Endothelial cell (in vitro differentiated cells): ENCODE measurements around the gene GHRL. TPM values are rescaled to one million over a fixed set of nuclear protein-coding genes. Genes with fewer than 3 reads are reported as not detected.

ENCODE experiments used
- DNase-seq: peaks from one replicate; pipeline ENCODE4 v3.0.0; 2021; ENCODE audit warnings: low spot score
- H3K27ac Mint-ChIP-seq: one replicate; pipeline ENCODE4 v1.8.0; 2021; ENCODE audit warnings: mixed read lengths, inconsistent platforms; ENCODE audit not compliant: unreplicated experiment
- H3K27me3 Mint-ChIP-seq: one replicate; pipeline ENCODE4 v1.8.0; 2021; ENCODE audit warnings: mild to moderate bottlenecking, moderate library complexity, mixed read lengths, inconsistent platforms; ENCODE audit not compliant: unreplicated experiment
- H3K36me3 Mint-ChIP-seq: one replicate; pipeline ENCODE4 v1.8.0; 2021; ENCODE audit warnings: mild to moderate bottlenecking, low read depth, mixed read lengths, inconsistent platforms; ENCODE audit not compliant: unreplicated experiment
- H3K4me1 Mint-ChIP-seq: one replicate; pipeline ENCODE4 v1.8.0; 2021; ENCODE audit warnings: mild to moderate bottlenecking, mixed read lengths, inconsistent platforms; ENCODE audit not compliant: unreplicated experiment
- H3K4me3 Mint-ChIP-seq: one replicate; pipeline ENCODE4 v1.8.0; 2021; ENCODE audit warnings: mild to moderate bottlenecking, mixed read lengths, inconsistent platforms; ENCODE audit not compliant: unreplicated experiment
- H3K9me3 Mint-ChIP-seq: one replicate; pipeline ENCODE4 v1.8.0; 2021; ENCODE audit warnings: mixed read lengths, inconsistent platforms; ENCODE audit not compliant: unreplicated experiment
- total RNA-seq: library from RNA; stranded (reverse); fragmentation: NEBNext Ultra II Directional; extraction: Animal tissue kit (Norgen Biotek cat#: 25700); gene quantifications from one replicate; pipeline ENCODE4 v1.2.1, GENCODE V29; 2021; ENCODE audit not compliant: unreplicated experiment
- TF ChIP-seq, protein P1 (sequence below): fragments of 200-600 bp; sonication (generic); IDR thresholded peaks from one replicate; pipeline ENCODE4 v1.5.0; 2021; ENCODE audit warnings: antibody characterized with exemption; ENCODE audit not compliant: unreplicated experiment

Gene GHRL
- total RNA-seq, 1 donor from 2014 or later: 0.62 TPM

DNA sequence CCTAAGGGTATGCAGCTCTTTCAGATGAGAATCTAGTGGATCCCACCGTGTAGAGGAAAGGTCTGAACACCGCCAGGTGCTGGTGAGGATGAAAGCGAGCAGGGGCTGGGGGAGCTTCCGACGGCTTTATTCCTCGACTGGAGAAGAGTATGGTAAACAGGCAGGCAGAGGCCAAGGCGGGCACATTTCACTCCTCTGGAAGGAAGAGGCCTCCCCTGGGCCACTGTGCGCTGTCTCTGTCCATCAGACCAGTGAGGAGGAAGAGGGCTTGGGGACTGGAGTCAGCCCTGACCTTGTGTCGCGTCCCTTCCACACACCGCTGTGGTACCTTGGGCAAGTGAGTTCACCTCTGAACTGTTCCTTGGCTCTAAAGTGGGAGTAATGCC, 4.2 kb downstream of the GHRL start:
- Mint-ChIP-seq H3K9me3 (no peaks in the 10 kb centered on the region), H3K27me3 (peaks cover 8% of the 10 kb centered on the region), H3K4me1 (peaks cover 37% of the 10 kb centered on the region), H3K27ac (no peak overlapping the region), H3K4me3 (no peak overlapping the region), H3K36me3 (peaks cover 12% of the 10 kb centered on the region)
- no peak for DNase-seq
- TF ChIP-seq, protein P1, sequence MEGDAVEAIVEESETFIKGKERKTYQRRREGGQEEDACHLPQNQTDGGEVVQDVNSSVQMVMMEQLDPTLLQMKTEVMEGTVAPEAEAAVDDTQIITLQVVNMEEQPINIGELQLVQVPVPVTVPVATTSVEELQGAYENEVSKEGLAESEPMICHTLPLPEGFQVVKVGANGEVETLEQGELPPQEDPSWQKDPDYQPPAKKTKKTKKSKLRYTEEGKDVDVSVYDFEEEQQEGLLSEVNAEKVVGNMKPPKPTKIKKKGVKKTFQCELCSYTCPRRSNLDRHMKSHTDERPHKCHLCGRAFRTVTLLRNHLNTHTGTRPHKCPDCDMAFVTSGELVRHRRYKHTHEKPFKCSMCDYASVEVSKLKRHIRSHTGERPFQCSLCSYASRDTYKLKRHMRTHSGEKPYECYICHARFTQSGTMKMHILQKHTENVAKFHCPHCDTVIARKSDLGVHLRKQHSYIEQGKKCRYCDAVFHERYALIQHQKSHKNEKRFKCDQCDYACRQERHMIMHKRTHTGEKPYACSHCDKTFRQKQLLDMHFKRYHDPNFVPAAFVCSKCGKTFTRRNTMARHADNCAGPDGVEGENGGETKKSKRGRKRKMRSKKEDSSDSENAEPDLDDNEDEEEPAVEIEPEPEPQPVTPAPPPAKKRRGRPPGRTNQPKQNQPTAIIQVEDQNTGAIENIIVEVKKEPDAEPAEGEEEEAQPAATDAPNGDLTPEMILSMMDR: no peak

GRCh38 chr3:10287936-10288574, 4.7 kb downstream of the GHRL start:
- peaks cover 13% of the 10 kb centered on the region for H3K36me3 Mint-ChIP-seq

DNA sequence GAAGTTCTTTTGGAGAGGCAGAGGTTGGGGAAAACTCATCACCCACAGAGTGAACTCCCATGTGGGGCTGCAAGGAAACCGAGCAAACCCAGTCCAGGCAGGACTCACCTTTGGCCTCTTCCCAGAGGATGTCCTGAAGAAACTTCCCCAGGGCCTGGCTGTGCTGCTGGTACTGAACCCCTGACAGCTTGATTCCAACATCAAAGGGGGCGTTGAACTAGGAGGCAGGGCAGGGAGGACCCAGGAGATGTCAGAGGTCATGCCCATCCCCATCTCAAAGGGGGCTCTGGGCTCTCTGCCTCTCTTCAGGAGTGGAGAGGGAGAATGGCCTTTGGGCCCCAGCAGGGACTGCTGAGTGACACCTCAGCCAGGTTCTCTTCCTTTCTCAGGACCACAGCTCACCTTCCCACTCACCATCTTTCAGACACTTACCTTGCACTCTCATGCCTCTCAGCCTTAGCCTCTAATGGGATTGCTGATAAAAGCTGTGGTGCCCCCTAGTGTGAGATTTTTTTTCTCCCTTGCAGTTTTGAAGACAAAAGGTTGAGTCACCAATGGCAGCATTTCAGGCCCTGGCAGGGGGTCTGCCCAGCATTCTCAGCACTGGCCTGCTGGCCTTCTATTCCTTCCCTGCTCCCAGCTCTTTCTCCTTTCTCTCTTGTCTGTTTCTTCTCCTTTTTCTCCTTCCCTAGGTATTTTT, 6.0 kb downstream of the GHRL start:
- TF ChIP-seq, protein P1: no peak
- H3K9me3 Mint-ChIP-seq: no peaks in the 10 kb centered on the region
- peaks cover 6% of the 10 kb centered on the region for H3K27me3 Mint-ChIP-seq
- H3K4me1 Mint-ChIP-seq: peaks cover 25% of the 10 kb centered on the region
- H3K27ac Mint-ChIP-seq: peak overlapping the region; percentile 19
- peaks cover 13% of the 10 kb centered on the region for H3K36me3 Mint-ChIP-seq
- peak overlapping the region; percentile 8 for H3K4me3 Mint-ChIP-seq
- DNase-seq: no peak

More at GRCh38 chr3:10287936-10288574, 4.7 kb downstream of the GHRL start:
- Mint-ChIP-seq H3K4me1 (peaks cover 37% of the 10 kb centered on the region), H3K4me3 (no peak overlapping the region), H3K27me3 (peaks cover 8% of the 10 kb centered on the region), H3K27ac (no peak overlapping the region), H3K9me3 (no peaks in the 10 kb centered on the region)
- no peak for DNase-seq
- TF ChIP-seq, protein P1: no peak

DNA sequence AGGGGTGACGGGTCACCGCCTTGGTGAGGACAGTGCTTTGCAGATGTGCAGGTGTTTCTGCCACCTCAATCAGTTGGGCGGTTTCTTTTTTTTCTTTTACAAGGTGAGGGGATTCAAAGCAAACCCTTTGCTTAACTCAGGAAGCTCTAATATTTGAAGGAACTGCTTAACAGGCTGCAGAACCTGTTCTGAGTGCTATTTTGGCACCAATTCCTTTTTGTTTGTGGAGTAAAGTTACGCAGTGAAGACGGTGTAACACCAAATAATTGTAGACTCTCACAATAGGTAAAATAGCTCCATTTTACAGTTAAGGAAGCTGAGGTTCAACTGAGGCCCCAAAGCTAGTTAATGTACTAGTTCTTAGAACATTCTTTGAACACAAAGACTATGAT, 6.6 kb downstream of the GHRL start:
- Mint-ChIP-seq H3K9me3 (no peaks in the 10 kb centered on the region), H3K4me1 (peaks cover 21% of the 10 kb centered on the region), H3K36me3 (peaks cover 13% of the 10 kb centered on the region), H3K27ac (no peak overlapping the region), H3K4me3 (no peak overlapping the region), H3K27me3 (peaks cover 6% of the 10 kb centered on the region)
- no peak for DNase-seq
- TF ChIP-seq, protein P1: no peak
